T-helper 2 cell treated with Interferon-gamma antibody and Interleukin-4, amounts not matched to agents 100 ng/mL and 5 ng/mL, for 36 hours (primary cell): ENCODE data around the gene GRPR. TPM values are rescaled to one million over a fixed set of nuclear protein-coding genes. Genes with fewer than 3 reads are reported as not detected.
"Not testable (repeated sequence)": the region's sequence is repeated elsewhere in the genome, so short reads cannot be mapped to it uniquely, and the experiment has no call there.

Source experiments
- intact Hi-C: fragments of 100-400 bp; cut with micrococcal nuclease; formaldehyde crosslinking; loops from one replicate; pipeline ENCODE4 v1.15.1; 2023
- total RNA-seq: library from RNA; stranded (reverse); gene quantifications from 2 replicates; pipeline ENCODE4 v1.2.3, GENCODE V29; 2022

GRPR gene
- total RNA-seq, 1 donor from 2014 or later, result not detected

DNA sequence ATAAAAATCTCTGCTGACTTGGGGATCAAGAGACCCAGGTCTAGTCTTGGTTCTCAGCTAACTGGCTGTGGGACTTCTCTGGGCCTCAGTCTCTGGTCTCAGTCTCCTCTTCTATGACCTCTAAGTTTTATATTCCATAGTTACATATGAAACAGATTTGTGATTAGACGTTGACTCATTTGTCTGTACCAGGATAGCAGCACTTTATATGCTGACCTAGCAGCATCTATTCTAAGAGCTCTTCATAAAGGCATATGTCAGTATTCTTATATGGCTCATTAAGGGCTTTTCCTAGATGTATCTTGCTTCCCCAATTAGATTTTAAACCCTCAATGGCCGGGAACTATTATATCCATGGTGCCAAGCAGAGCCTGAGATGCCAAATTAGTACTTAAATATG is 12.7 kb downstream of the GRPR start:
- intact Hi-C loops, result no loop called here

DNA sequence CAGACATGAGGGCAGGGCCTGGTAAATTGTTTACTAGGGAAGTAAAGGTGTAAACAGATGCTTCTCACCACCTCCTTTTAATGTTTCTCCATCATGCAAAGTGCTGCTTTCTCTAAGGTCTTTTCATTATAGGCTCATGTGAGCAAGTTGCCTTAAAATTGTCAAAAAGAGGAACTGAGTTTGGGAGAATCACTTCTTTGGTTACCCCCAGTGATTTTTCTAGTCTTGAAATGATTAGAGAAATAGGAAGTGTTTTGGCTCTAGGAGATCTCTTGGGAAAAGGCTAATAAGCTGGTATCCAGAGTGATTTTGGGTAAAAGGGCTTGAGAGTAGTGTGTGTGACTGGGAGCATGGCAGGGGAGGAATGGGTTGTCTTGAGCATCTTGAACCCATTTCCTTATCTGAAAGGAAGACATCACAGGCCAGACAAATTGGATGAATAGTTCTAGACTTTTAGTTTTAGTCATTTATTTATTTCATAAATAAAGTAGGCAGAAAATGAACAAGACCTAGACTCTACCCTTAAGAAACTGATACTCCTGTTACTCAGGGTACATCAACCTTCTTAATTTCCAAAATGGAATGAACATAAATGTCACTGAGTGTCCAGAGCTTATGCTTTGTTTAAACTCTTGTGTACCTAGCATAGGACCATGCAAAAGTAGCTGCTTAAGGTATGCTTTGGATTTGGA is 14.2 kb downstream of the GRPR start:
- intact Hi-C loops, result no loop called here

DNA sequence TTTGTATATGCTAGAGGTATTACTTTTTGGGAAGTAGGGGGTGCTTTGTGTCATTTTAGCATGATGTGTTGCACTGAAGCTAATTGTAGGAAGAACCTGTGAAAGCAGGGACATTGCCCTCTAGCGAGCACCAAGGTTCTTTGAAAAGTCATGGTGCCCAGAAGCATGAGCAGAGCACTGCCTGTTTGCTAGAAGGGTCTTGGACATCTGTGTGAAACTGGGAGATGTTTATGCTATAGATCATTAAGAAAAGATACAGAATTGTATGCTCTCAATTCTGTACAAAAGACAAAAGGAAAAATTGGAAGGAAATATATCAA is 14.7 kb downstream of the GRPR start:
- intact Hi-C loops, result no loop called here

DNA sequence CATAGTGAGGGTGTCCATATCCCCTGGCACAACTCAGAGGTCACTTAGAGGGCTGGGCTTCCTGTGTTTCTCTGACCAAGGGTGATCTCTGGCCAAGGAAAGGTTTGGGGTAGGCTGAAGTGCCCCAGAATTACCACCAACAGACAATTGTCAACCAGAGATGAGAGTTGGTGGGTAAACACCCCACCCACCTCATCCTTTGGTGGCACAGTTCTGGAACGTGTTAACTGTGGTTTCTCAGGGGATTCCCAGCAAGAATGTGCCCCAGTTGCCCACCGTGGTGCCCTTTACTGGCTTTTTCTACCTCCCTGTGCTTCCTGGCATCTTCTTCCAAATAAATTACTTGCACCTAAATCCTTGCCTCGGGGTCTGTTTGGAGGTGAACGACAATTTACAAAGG is 17.1 kb downstream of the GRPR start:
- intact Hi-C loops, result no loop called here

DNA sequence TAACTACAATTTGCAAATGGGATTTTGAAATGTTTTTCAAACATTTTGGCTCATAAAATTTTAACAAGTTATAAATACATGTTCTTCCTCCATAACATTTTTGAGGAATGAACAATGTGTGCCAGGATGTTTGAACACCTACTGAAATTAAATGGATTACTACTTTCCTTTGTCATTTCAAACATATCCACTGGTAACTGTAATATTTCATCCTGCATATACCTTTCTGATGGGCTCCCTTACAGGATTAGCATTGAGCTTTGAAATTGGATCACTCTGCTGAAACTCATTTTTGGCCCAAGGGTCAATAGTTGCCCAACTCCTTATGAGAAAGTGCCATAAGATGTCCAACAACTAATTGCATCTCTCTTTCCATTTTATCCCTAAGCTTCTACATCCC is 17.6 kb downstream of the GRPR start:
- intact Hi-C loops, result no loop called here

DNA sequence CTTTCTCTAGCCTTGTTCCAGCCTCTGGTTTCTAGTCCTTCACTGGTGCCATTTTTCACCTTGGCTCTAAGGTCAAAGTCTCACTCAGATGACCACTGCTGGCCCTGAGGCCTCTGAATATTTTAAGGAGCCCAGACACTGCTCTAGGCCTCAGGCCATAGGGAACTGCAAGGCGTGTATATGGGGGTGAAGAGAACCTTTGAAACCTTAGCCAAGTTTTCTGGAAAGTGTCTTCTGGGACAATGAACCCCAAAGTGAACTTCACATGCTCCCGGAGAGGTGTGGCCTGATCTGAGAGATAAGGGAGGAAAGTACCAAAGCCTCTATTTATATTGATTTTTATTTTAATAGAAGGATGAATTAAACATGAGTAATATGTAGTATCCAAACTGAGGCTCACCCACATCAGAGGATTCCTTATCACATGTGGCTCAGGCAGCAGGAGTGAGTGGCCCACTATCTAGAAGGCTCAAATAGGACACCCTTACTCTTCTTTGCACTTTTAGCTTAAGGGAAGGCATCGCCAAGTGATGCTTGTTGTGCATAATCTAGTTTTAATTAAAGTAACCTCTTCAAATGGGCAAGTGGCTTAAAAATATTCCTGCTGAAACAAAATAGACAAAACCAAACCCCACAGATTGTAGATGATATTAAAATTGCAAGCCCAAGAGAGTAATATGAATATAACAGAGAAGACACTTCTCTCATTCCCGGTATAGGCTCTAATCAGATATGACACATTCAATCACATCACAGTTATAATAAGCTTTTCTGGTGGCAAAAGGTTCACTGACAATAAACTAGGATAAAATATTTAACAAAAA is 18.3 kb downstream of the GRPR start:
- intact Hi-C loops, result no loop called here

DNA sequence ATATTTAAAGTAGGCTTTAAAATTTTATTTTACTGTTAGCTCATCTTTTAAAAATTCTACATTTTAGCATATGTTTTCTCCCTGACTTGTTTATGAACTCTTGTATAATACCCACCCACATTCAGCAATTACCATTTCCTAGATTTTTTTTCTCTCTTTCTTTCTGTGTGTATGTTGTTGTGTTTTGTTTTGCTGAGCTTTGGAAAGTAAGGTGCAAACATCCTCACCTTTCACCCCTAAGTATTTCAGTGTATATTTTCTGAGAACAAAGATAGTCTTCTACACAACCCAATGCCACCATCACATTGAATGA is 18.8 kb downstream of the GRPR start:
- intact Hi-C loops, result no loop called here

DNA sequence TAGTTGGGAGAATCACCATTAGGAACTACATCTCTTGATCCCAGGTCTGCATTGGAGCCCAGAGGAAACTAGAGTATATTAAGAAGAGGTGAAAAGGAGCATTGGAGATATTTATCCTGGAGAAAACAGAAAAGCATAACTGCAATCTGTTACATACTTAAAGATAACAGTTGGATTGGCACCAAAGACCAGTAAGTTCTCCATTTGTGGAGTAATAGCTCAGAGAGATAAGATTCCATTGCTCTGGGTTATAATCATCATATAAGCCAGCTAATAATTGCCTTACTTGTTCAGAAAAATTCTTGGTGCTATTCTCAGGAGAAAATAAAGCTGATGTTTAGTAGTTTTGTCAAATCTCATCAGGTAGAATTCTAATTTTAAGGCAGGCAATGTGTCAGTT is 20.6 kb downstream of the GRPR start:
- intact Hi-C loops, result no loop called here

DNA sequence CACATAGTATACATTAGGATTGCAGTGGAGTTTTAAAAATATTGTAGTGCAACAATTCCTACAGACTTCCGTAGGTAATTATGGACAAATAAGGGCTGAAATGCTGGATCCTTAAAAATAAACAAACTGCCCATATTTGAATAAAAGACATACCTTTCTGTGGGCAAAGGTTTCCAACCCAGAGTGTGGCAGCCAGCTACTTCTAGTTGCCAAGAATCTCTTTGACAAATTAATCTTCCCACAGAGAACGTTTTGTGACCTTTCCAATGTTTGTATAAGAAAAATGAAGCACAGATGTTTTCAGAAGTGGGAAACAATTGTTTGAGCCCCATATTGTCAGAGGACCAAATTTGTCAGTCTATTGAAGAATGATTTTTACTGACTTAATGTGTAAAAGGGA is 21.1 kb downstream of the GRPR start:
- intact Hi-C loops, result no loop called here

DNA sequence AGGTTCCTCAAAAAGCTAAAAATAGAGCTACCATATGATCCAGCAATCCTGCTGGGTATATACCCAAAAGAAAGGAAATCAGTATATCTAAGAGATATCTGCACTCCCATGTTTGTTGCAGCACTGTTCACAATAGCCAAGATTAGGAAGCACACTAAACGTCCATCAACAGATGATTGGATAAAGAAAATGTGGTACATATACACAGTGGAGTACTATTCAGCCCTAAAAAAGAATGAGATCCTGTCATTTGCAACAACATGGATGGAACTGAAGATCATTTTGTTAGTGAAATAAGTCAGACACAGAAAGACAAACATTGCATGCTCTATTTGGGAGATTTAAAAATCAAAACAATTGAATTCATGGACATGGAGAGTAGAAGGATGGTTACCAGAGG is 21.7 kb downstream of the GRPR start:
- intact Hi-C loops, result not testable (repeated sequence)

DNA sequence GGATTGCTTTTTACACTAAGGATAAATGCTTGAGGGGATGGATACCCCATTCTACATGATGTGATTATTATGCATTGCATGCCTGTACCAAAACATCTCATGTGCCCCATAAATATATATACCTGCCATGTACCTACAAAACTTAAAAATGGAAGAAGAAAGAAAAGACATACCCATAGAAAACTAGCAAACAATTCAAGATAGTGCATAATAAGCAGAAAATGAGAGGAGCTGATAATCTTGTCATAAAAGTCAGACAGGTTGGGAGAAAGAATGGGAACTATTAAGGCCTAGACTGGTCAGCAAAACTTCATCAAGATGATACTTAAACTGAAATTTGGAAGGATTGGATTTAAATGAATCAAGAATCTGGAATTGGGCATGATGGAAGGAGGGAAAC is 22.3 kb downstream of the GRPR start:
- intact Hi-C loops, result no loop called here

DNA sequence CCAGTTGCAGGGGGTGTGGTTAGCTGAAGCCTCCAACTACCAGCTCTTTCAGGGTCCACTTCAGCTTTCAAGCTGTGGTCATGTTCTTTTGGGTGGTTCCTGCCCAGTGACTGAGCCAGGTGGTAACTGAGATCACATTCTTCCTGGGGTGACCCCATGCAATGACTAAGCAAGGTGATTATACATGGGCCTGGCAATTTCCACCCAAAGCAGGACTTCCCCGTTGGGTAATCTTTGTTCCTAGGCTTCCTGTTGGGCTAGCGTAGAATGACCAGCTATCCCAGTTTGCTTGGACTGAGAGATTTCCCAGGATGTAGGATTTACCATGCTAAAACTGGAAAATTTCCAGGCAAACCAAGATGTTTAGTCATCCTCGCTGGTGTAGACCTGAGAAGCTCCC is 25.5 kb downstream of the GRPR start:
- intact Hi-C loops, result no loop called here

DNA sequence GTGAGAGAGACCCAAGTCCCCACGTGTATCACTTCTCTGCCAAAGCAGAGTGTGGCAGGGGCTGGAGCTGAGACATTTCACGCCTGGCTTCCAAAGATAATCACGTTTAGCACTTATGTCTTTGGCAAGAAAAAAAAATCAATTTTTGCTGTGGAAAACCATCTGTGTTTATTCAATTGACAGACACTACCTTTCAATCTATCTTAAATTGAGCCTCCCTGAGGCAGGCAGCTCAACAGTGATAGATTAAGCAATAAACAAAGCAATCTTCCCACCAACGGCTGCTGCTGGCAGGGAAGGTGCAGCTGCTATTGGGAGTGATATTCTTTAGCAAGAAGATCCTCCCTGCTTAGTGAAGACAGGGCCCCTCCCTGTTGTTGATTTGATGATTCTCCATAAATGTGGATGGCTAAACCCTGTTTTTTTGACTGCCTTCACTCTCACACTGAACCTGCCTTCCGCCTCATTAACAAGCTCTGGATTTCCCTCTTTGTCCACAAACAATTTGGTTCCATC is 32.3 kb downstream of the GRPR start:
- intact Hi-C loops, result no loop called here

DNA sequence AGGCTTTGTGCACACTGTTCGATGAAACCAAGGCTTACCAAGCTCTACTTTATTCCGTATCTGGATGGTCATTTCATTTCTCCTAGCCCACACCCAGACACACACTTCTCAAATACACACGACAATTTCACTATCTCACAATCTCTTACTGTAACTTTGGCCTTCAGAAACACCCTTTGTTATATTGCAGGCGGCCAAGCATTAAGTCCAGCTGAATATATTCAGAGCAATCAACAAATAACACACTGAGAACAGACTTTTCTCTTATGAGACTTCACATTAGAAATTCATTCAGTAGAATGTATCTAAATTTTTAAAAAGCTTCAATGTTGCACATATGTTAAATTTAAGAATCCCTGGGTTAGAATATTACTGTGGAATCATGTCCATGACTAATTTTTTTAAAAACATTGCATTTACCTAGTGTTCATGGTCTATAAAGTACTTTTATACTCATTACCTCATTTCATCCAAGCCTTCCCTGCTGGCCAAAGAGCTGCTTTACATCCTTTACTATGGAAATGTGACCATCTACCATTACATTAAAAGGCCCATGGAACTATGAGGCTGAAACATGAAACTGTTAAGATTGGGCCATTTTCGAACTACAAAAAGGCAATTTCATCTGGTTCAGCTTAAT is 33.4 kb downstream of the GRPR start:
- intact Hi-C loops, result no loop called here

DNA sequence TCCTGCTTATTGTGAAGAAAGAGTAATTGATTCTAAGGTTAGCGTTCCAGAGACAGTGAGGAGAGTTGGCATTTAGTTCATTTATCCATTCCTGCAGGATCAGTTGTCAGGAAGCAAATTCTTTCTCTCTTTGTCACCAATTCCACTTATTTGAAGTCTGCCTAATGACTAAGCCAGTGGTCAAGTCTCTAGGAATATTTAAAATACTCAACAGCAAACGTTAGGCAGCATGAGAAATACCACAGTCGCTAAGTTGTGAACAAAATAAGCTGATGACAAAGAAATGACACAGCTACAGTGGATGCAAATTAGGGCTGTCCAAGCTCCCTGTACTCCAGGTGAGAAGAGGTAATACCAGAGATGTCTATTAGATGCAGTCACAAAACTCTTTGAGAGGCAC is 37.4 kb downstream of the GRPR start:
- intact Hi-C loops, result no loop called here

DNA sequence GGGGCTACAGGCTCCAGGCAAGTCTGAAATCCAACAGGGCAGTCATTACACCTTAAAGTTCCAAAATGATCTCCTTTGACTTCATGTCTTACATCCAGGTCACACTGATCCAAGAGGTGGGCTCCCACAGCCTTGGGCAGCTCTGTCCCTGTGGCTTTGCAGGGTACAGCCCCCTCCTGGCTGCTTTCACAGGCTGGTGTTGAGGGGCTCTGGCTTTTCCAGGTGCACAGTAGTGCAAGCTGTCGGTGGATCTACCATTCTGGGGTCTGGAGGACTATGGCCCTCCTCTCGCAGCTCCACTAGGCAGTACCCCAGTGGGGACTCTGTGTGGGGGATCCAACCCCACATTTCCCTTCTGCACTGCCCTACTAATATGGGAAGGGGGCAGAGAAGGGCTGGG is 37.8 kb downstream of the GRPR start:
- intact Hi-C loops, result not testable (repeated sequence)

DNA sequence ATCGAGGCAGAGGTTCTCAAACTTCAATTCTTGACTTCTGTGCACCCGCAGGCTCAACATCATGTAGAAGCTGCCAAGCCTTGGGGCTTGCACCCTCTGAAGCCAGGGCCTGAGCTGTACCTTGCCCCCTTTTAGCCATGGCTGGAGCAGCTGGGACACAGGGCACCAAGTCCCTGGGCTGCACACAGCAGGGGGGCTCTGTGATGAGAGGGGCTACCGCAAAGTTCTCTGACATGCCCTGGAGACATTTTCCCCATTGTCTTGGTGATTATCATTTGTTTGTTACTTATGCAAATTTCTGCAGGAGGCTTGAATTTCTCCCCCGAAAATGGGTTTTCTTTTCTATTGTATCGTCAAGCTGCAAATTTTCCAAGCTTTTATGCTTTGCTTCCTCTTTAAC is 39.0 kb downstream of the GRPR start:
- intact Hi-C loops, result no loop called here

DNA sequence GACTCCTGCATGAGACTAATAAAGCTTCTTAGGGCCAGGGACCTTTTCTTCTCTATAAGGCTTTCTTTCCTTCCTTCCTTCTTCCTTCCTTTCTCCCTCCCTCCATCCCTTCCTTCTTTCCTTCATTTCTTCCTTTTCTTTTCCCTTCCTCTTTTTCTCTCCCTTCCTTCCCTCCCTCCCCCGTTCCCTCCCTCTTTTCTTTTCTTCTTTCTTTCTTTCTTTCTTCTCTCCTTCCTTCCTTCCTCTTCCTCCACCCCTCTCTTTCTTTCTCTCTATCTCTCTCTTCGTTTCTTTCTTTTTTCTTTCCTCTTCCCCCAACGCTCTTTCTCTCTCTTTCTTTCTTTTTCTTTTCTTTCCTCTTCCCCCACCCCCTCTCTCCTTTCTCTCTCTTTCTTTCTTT is 41.4 kb downstream of the GRPR start:
- intact Hi-C loops, result no loop called here

DNA sequence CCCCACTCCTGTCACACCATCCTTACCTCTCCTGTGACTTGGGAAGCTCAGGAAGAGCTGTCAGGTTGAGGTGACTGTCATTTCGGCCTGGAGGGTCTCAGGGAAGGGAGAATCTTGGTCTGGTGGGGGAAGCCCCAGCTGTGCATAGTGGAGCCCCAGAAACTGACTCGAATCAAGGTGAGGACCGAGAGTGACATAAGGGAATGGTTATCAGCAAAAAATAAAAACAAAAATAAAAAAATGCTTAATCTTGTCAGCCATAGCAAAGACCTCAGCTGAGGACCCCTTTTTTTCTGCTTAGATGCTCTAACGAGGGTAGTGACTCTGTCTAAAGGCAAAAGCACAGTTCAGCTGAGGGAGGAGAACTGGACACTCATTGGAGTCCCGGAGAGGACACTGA is 43.8 kb downstream of the GRPR start, which contains the start of gene MAGEB17:
TSS of gene MAGEB17 (plus strand) at position 301 of the 400 bp plus-strand sequence. CDS start 2,902 bp downstream, outside the sequence.
- intact Hi-C loops, result no loop called here

DNA sequence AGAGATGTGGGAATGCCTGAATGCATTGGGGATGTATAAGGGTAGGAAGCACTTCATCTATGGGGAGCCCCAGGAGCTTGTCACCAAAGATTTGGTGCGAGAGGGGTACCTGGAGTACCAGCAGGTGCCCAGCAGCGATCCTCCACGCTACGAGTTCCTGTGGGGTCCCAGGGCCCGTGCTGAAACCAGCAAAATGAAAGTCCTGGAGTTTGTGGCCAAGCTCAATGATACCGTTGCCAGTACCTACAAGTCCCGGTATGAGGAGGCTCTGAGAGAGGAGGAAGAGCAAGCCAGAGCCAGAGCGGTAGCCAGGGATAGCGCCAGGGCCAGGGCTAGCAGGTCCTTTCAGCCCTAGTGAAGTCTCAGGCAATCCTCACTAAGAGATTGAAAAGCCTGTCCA is 47.7 kb downstream of the GRPR start:
- intact Hi-C loops, result no loop called here

DNA sequence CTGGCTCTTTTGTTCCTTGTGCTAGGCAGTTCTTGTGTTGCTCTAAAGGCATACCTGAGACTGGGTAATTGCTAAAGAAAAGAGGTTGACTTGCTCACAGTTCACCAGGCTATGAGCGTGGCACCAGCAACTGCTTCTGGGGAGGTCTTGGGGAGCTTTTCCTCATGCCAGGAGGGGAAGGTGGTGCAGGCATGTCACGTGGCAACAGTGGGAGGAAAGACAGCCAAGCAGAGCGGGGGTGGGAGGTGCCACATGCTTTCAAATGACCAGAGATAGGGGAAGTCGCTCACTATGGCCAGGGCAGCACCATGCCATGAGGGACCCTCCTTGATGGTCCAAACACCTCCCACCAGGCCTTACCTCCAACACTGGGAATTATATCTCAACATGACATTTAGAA is 48.6 kb downstream of the GRPR start:
- intact Hi-C loops, result no loop called here

DNA sequence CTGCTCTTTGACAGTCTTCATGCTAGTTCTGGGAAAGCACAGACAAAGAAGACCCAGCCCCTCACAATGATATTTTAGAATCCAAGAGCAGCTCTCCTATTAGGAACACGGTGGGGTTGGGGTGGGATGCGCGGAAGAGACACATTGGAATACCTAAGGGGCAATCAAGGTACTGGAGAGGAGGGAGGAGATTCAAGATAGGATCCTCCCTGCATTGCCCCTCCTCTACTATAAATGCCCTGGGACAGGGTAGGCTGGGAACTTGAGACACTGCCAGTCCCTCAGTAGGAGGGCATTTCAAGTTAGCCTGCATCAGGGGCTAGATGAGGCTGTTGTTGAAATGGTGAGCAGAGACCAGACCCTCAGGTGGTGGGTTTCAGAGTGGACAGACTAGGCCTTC is 49.0 kb downstream of the GRPR start:
- intact Hi-C loops, result no loop called here
